ENCODE measurements around the gene NKX1-1.

Gene NKX1-1

DNA sequence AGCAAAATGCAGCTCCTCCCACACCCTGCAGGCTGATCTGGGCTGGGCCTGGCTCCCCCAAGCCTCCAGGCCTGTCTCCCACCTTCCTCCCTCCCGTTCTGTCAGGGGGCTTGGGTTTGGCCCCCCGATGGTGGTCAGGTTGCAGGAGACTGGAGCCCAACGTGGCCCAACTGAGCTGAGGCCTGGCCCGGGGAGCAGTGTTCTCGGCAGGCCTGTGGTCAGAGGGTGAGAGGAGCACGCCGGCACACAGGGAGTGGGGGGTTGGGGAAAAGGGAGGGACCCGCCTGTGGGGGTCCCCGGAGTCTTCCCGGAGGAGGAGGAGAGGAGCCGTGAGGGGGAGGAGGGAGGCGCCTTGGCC lies 43.2 kb upstream of the NKX1-1 start:
- no peaks in the 10 kb centered on the region for H3K4me1 ChIP-seq (ENCODE audit: control insufficient read depth, low read length)
- H3K36me3 ChIP-seq (ENCODE audit: control insufficient read depth, low read length) = no peaks in the 10 kb centered on the region
- no peak overlapping the region for H3K4me2 ChIP-seq (ENCODE audit: low read length)
- H3K9me3 ChIP-seq (ENCODE audit: control insufficient read depth, insufficient read depth, low read length) = peaks cover 29% of the 10 kb centered on the region; the same call in 1 of the 2 replicates
- H3K9me2 ChIP-seq (replicated peaks; ENCODE audit: control insufficient read depth, low read length) = no peaks in the 10 kb centered on the region
- no peaks in the 10 kb centered on the region for H3F3A ChIP-seq (ENCODE audit: control insufficient read depth, insufficient read depth)
- H4K20me1 ChIP-seq (ENCODE audit: control insufficient read depth, insufficient read depth, low read depth, low read length) = no peaks in the 10 kb centered on the region
- H3K79me2 ChIP-seq (ENCODE audit: control insufficient read depth, low read length) = no peaks in the 10 kb centered on the region
- no peak overlapping the region for H3K27ac ChIP-seq (ENCODE audit: low read depth, low read length)
- no peaks in the 10 kb centered on the region for H3K27me3 ChIP-seq (ENCODE audit: control insufficient read depth, low read length)
- no peak overlapping the region for H3K4me3 ChIP-seq (ENCODE audit: low read length)
- no peak for TF ChIP-seq EZH2phosphoT487 (IDR thresholded peaks at IDR 0.05; ENCODE audit: borderline replicate concordance, low read length)
- TF ChIP-seq, protein P1, sequence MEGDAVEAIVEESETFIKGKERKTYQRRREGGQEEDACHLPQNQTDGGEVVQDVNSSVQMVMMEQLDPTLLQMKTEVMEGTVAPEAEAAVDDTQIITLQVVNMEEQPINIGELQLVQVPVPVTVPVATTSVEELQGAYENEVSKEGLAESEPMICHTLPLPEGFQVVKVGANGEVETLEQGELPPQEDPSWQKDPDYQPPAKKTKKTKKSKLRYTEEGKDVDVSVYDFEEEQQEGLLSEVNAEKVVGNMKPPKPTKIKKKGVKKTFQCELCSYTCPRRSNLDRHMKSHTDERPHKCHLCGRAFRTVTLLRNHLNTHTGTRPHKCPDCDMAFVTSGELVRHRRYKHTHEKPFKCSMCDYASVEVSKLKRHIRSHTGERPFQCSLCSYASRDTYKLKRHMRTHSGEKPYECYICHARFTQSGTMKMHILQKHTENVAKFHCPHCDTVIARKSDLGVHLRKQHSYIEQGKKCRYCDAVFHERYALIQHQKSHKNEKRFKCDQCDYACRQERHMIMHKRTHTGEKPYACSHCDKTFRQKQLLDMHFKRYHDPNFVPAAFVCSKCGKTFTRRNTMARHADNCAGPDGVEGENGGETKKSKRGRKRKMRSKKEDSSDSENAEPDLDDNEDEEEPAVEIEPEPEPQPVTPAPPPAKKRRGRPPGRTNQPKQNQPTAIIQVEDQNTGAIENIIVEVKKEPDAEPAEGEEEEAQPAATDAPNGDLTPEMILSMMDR (IDR thresholded peaks at IDR 0.05; ENCODE audit: low read depth, low read length, poor library complexity, severe bottlenecking) = no peak

DNA sequence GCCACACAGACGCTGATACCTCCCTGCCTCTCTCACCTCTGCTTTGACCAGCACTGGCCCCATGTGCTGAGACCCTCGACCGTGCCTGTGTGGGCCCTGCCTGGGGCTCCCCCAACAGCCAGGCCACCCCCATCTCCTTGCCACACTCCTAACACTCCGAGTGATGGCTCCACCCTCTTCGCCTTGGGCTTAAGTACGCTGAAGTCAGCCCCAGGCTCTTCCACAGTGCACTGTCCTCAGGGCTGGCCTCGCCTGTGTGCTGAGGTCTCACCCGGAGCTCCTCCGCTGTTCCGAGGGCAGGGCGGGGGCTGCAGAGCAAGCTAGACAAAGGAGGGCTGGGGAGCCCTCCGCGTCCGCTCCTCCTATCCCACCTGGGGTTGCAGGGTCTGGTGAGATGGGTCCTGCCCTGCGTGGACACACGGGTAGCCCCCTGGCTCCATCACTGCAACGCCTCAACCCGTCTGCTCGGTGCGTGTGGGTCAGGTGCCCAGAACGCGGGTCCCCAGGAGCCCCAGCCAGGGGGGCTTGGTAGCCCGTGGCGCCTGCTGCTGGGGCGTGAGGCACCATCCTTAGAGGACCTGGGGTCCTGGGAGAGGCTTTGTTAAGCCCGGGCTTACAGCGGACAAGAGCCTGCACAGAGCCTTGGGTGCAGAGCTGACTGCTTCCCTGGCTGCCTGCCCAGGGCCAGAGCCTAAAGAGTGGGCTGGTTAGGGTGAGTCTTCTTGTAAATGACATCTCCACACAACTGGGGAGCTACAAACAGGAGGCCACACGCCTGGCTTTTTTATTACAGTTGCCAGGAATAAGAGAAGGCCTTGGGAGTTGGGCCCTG lies 42.6 kb upstream of the NKX1-1 start:
- Histone ChIP-seq H3K79me2 (ENCODE audit: control insufficient read depth, low read length) (no peaks in the 10 kb centered on the region), H3K27me3 (ENCODE audit: control insufficient read depth, low read length) (no peaks in the 10 kb centered on the region), H3K4me1 (ENCODE audit: control insufficient read depth, low read length) (no peaks in the 10 kb centered on the region), H3F3A (ENCODE audit: control insufficient read depth, insufficient read depth) (no peaks in the 10 kb centered on the region), H3K36me3 (ENCODE audit: control insufficient read depth, low read length) (no peaks in the 10 kb centered on the region), H4K20me1 (ENCODE audit: control insufficient read depth, insufficient read depth, low read depth, low read length) (no peaks in the 10 kb centered on the region), H3K9me3 (ENCODE audit: control insufficient read depth, insufficient read depth, low read length) (peaks cover 29% of the 10 kb centered on the region; the same call in 1 of the 2 replicates), H3K4me2 (ENCODE audit: low read length) (no peak overlapping the region), H3K27ac (ENCODE audit: low read depth, low read length) (no peak overlapping the region), H3K9me2 (replicated peaks; ENCODE audit: control insufficient read depth, low read length) (no peaks in the 10 kb centered on the region), H3K4me3 (ENCODE audit: low read length) (no peak overlapping the region)
- TF ChIP-seq, protein P1 (IDR thresholded peaks at IDR 0.05; ENCODE audit: low read depth, low read length, poor library complexity, severe bottlenecking) = no peak
- TF ChIP-seq EZH2phosphoT487 (IDR thresholded peaks at IDR 0.05; ENCODE audit: borderline replicate concordance, low read length) = no peak

DNA sequence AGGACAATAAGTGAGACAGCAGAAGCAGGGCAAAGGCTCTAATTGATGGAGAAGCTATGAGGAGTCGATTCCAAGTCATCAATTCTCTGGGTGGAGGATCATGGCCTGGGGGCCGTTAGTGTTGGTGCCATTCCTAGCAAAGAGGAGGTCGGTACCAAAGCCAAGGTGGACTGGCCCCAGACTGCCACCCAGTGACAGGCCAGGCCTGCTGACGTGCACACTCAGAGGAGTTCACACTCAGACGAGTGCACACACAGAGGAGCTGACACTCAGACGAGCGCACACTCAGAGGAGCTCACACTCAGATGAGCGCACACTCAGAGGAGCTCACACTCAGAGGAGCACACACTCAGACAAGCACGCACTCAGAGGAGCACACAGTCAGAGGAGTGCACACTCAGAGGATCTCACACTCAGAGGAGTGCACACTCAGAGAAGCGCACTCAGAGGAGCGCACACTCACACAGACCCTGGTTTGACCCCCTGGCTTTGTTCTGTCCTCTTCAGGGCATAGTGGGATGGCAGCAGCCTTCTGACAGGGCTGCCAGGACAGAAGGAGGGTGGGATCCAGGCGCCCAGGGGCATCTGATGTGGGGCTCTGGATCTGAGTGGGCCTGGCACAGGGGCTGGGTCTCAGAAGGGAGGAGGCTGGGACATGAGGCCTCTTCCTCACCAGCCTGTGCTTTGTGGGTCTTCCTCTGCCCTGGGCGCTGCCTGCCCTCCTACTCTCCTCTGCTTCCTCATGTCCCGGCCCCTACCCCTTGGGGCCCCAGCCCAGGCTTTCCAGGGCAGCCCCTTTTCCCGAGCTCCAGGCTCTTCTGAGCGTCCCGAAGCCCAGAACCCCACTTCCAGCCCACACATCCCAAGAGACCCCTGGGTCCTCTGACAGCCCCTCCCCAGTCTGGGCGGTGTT lies 41.7 kb upstream of the NKX1-1 start:
- no peaks in the 10 kb centered on the region for H3K27me3 ChIP-seq (ENCODE audit: control insufficient read depth, low read length)
- no peaks in the 10 kb centered on the region for H4K20me1 ChIP-seq (ENCODE audit: control insufficient read depth, insufficient read depth, low read depth, low read length)
- no peaks in the 10 kb centered on the region for H3K79me2 ChIP-seq (ENCODE audit: control insufficient read depth, low read length)
- H3K9me3 ChIP-seq (ENCODE audit: control insufficient read depth, insufficient read depth, low read length) = peaks cover 22% of the 10 kb centered on the region; the same call in 1 of the 2 replicates
- no peaks in the 10 kb centered on the region for H3K9me2 ChIP-seq (replicated peaks; ENCODE audit: control insufficient read depth, low read length)
- no peak overlapping the region for H3K27ac ChIP-seq (ENCODE audit: low read depth, low read length)
- no peaks in the 10 kb centered on the region for H3K4me1 ChIP-seq (ENCODE audit: control insufficient read depth, low read length)
- no peak for TF ChIP-seq EZH2phosphoT487 (IDR thresholded peaks at IDR 0.05; ENCODE audit: borderline replicate concordance, low read length)
- TF ChIP-seq, protein P1 (IDR thresholded peaks at IDR 0.05; ENCODE audit: low read depth, low read length, poor library complexity, severe bottlenecking) = no peak
- no peaks in the 10 kb centered on the region for H3K36me3 ChIP-seq (ENCODE audit: control insufficient read depth, low read length)
- no peak overlapping the region for H3K4me3 ChIP-seq (ENCODE audit: low read length)
- H3F3A ChIP-seq (ENCODE audit: control insufficient read depth, insufficient read depth) = no peaks in the 10 kb centered on the region
- H3K4me2 ChIP-seq (ENCODE audit: low read length) = no peak overlapping the region
